HCT116 (cell line): ENCODE data around the gene TNFAIP8. TPM values are rescaled to one million over a fixed set of nuclear protein-coding genes. Genes with fewer than 3 reads are reported as not detected.
"Not testable (repeated sequence)": the region's sequence is repeated elsewhere in the genome, so short reads cannot be mapped to it uniquely, and the experiment has no call there.

ENCODE experiments used
- ATAC-seq: fragments of 200-7000 bp; cut with Tn5 transposase; 2 replicates; pipeline ENCODE4 v1.9.1; 2020; ENCODE audit warnings: mild to moderate bottlenecking, moderate library complexity
- BruUV-seq: library from RNA; stranded (reverse); fragments of 400-500 nt; replicated peaks from 2 replicates; lab custom pipeline; 2021; lab: Mats Ljungman, UMichigan
- CTCF ChIA-PET: fragments of 300-600 bp; sonication (Branson Sonifier 250); formaldehyde crosslinking; loops from one replicate; lab custom pipeline; 2021; ENCODE audit warnings: antibody characterized with exemption; lab: Charles Lee
- POLR2A ChIA-PET: fragments of 300-600, 350-600 bp; sonication (Branson Sonifier 250); formaldehyde crosslinking; loops from one replicate; lab custom pipeline; 2021; ENCODE audit warnings: antibody characterized with exemption; lab: Charles Lee
- RAD21 ChIA-PET, 2 experiments: fragments of 300-600 bp; sonication (Branson Sonifier 250); formaldehyde crosslinking; loops; one replicate each; lab custom pipeline; 2023; ENCODE audit warnings: low total read pairs in 2 of 2; ENCODE audit not compliant: uncharacterized antibody in 2 of 2, unreplicated experiment in 2 of 2, low non-redundant PET in 1 of 2; lab: Charles Lee
- DNase-seq: peaks from one replicate; pipeline ENCODE4 v3.0.0-alpha.2; 2010; ENCODE audit warnings: low read depth, low spot score
- H2AFZ ChIP-seq: fragments of 200-600 bp; shearing (Covaris generic), sonication (generic); 2 replicates; pipeline ENCODE4 v1.6.1; 2017; ENCODE audit warnings: low read depth, mixed run types, mixed read lengths, antibody characterized with exemption, low read length; ENCODE audit not compliant: poor library complexity, severe bottlenecking
- H3K27ac ChIP-seq: 2 replicates; pipeline ENCODE4 v1.5.1; 2012; ENCODE audit warnings: low read depth, low read length
- H3K27me3 ChIP-seq: fragments of 200-600 bp; sonication (generic); 2 replicates; pipeline ENCODE4 v1.6.1; 2016; ENCODE audit warnings: mixed run types, low read length, mixed read lengths; ENCODE audit not compliant: insufficient read depth
- H3K36me3 ChIP-seq, 2 experiments: fragments of 200-500 bp in 1 of 2; fragments of 200-600 bp in 1 of 2; sonication (Bioruptor generic) in 1 of 2; sonication (generic) in 1 of 2; 2 replicates each; pipeline versions ENCODE4 v1.5.1 to v1.6.1; 2014 to 2016; ENCODE audit warnings: low read length in 2 of 2, inconsistent platforms in 1 of 2, mixed read lengths in 1 of 2, mixed run types in 1 of 2; ENCODE audit not compliant: insufficient read depth in 2 of 2, control insufficient read depth in 1 of 2
- H3K4me1 ChIP-seq, 2 experiments: fragments of 200-600 bp in 1 of 2; sonication (generic) in 1 of 2; 2 replicates each; pipeline versions ENCODE4 v1.5.1 to v1.6.1; 2012 to 2017; ENCODE audit warnings: low read length in 2 of 2, inconsistent platforms in 1 of 2, mild to moderate bottlenecking in 1 of 2, mixed read lengths in 1 of 2, mixed run types in 1 of 2, moderate library complexity in 1 of 2; ENCODE audit not compliant: insufficient read depth in 2 of 2, control insufficient read depth in 1 of 2
- H3K4me2 ChIP-seq: fragments of 200-600 bp; sonication (generic); 2 replicates; pipeline ENCODE4 v1.6.1; 2017; ENCODE audit warnings: mixed run types, low read length, mixed read lengths
- H3K4me3 ChIP-seq, 2 experiments: fragments of 200-600 bp in 1 of 2; sonication (generic) in 1 of 2; replicated peaks in 1 of 2; 2 replicates each; pipeline ENCODE4 v1.5.1; 2011 to 2016; ENCODE audit warnings: low read length in 2 of 2, control low read depth in 1 of 2, low read depth in 1 of 2, mild to moderate bottlenecking in 1 of 2, mixed read lengths in 1 of 2, mixed run types in 1 of 2
- H3K79me2 ChIP-seq: fragments of 200-600 bp; sonication (generic); 2 replicates; pipeline ENCODE4 v1.6.1; 2017; ENCODE audit warnings: mild to moderate bottlenecking, mixed run types, low read length, moderate library complexity, mixed read lengths; ENCODE audit not compliant: insufficient read depth
- H3K9ac ChIP-seq: fragments of 200-600 bp; sonication (generic); 2 replicates; pipeline ENCODE4 v1.6.1; 2016; ENCODE audit warnings: low read length, mixed read lengths
- H3K9me2 ChIP-seq: fragments of 200-600 bp; sonication (generic), shearing (Covaris generic); 2 replicates; pipeline ENCODE4 v1.6.1; 2017; ENCODE audit warnings: mixed run types, mild to moderate bottlenecking, moderate library complexity; ENCODE audit not compliant: insufficient read depth
- H3K9me3 ChIP-seq, 2 experiments: fragments of 200-500 bp in 1 of 2; fragments of 200-600 bp in 1 of 2; sonication (Bioruptor generic) in 1 of 2; sonication (generic) in 1 of 2; 2 replicates each; pipeline ENCODE4 v1.6.1; 2014 to 2017; ENCODE audit warnings: low read length in 2 of 2, mixed read lengths in 2 of 2, inconsistent platforms in 1 of 2, low read depth in 1 of 2, mild to moderate bottlenecking in 1 of 2, mixed run types in 1 of 2, moderate library complexity in 1 of 2; ENCODE audit not compliant: control insufficient read depth in 1 of 2, insufficient read depth in 1 of 2
- H4K20me1 ChIP-seq: fragments of 200-600 bp; sonication (generic), shearing (Covaris generic); 2 replicates; pipeline ENCODE4 v1.6.1; 2017; ENCODE audit warnings: mixed run types, mild to moderate bottlenecking, moderate library complexity; ENCODE audit not compliant: insufficient read depth
- CEBPB ChIP-seq: IDR thresholded peaks from 2 replicates; pipeline ENCODE4 v1.6.1; 2012; ENCODE audit warnings: low read depth
- RAD21 ChIP-seq: IDR thresholded peaks from 2 replicates; pipeline ENCODE4 v1.6.1; 2012; ENCODE audit warnings: low read depth, mild to moderate bottlenecking
- ZFX ChIP-seq: fragments of 450-650 bp; IDR thresholded peaks from 2 replicates; pipeline ENCODE4 v1.6.1; 2017
- intact Hi-C: fragments of 100-400 bp; cut with micrococcal nuclease; formaldehyde crosslinking; loops from 2 replicates; pipeline ENCODE4 v1.10.0; 2022
- total RNA-seq: library from RNA; stranded (reverse); gene quantifications from one replicate; pipeline ENCODE4 v1.2.1, GENCODE V29; 2021; ENCODE audit not compliant: unreplicated experiment
- TF ChIP-seq, protein P1 (sequence below), 3 experiments: fragments of 200-600 bp in 1 of 3; sonication (generic) in 1 of 3; IDR thresholded peaks in 2 of 3; conservative IDR thresholded peaks in 1 of 3; 2 replicates each; pipeline ENCODE4 v1.5.1; 2012 to 2017; ENCODE audit warnings: low read depth in 2 of 3, low read length in 2 of 3, antibody characterized with exemption in 1 of 3, borderline replicate concordance in 1 of 3, control low read depth in 1 of 3, mild to moderate bottlenecking in 1 of 3, mixed read lengths in 1 of 3, mixed run types in 1 of 3, moderate library complexity in 1 of 3; ENCODE audit not compliant: insufficient read depth in 1 of 3

TNFAIP8 gene
- total RNA-seq, 1 experiment from 2014 or later, result 18.4 TPM

DNA sequence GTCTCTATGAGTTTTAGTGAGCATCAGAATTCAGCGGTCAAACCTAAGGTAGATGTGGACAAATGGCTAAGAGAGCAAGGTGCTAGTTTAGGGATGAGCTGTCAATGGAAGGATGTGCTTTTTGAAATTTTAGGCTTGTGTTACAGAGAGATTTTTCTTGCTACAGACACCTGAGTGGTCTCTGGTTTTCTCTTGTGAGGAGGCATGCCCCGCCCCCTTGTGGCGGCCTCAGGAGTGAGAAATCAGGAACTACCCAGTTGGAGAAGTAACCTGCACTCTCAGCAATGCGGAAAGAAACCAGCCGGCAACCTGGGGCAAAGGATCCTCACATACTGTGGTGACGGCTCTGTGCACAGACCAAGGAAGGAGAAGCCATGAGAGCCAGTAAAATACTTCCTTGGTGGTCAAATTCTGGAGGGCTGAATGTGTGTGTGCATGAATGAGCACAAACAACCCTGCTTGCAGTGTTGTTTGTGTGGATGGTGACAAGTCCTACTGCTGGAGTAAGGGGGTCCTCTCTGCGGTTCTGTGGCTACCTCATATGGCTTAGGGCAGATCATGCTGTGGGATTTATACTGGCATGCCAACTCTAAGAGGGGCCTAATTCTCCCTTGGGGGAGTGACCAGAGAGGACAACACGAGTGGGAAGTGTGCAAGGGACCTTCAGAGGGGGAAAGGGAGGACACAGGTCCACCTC lies 79.8 kb downstream of the TNFAIP8 start:
- Histone ChIP-seq H3K9ac (no peak overlapping the region), H4K20me1 (no peaks in the 10 kb centered on the region), H3K79me2 (no peaks in the 10 kb centered on the region), H3K36me3 (no peaks in the 10 kb centered on the region), H3K4me2 (no peak overlapping the region), H3K9me3 (no peaks in the 10 kb centered on the region), H2AFZ (no peak overlapping the region), H3K9me2 (no peaks in the 10 kb centered on the region), H3K27me3 (no peaks in the 10 kb centered on the region), H3K4me3 (no peak overlapping the region), H3K27ac (no peak overlapping the region), H3K4me1 (no peaks in the 10 kb centered on the region)
- ChIA-PET POLR2A (no interaction called here), CTCF (no interaction called here), RAD21 (no interaction called here)
- TF ChIP-seq, protein P1, sequence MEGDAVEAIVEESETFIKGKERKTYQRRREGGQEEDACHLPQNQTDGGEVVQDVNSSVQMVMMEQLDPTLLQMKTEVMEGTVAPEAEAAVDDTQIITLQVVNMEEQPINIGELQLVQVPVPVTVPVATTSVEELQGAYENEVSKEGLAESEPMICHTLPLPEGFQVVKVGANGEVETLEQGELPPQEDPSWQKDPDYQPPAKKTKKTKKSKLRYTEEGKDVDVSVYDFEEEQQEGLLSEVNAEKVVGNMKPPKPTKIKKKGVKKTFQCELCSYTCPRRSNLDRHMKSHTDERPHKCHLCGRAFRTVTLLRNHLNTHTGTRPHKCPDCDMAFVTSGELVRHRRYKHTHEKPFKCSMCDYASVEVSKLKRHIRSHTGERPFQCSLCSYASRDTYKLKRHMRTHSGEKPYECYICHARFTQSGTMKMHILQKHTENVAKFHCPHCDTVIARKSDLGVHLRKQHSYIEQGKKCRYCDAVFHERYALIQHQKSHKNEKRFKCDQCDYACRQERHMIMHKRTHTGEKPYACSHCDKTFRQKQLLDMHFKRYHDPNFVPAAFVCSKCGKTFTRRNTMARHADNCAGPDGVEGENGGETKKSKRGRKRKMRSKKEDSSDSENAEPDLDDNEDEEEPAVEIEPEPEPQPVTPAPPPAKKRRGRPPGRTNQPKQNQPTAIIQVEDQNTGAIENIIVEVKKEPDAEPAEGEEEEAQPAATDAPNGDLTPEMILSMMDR (IDR thresholded peaks at IDR 0.05 in 2 of 3, conservative IDR thresholded peaks at IDR 0.05 in 1 of 3; ENCODE audit: borderline replicate concordance in 1 of 3, insufficient read depth in 1 of 3, low read depth in 2 of 3, low read length in 2 of 3), result peak; percentile 25 to 65 (median 64); a peak in 4 of 6 replicates
- TF ChIP-seq CEBPB (no peak), RAD21 (peak; percentile 60), ZFX (no peak)
- no TSS peak for BruUV-seq
- intact Hi-C loops, result no loop called here
- DNase-seq (no peak), ATAC-seq (peak; percentile 66)

DNA sequence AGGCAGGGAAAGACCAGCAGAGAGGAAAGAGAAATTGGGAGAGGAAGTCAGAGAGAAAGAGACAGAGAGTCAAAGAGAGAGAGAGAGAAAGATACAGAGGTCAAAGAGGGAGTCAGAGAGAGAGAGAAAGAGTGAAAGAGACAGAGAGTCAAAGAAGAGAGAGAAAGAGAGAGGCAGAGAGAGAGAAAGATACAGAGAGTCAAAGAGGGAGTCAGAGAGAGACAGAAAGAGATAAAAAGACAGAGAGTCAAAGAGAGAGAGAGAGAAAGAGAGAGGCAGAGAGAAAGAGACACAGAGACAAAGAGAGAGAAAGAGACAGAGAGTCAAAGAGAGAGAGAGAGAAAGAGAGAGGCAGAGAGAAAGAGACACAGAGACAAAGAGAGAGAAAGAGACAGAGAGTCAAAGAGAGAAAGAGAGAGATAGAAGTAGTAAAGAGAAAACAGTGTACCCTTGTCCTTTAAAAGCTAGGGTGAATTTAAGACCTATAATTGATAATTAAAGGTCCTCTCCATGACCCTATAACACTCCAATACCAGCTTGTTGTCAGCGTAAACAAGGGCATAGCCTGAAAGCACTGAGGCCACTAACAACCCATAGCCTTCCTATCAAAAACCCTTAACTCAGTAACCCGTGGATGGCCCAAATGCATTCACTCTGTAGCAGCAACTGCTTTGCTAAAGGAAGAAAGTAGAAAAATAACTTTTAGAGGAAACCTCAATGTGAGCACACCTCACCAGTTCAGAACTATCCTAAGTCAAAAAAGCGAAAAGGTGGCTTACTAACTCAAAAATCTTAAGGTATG lies 82.2 kb downstream of the TNFAIP8 start:
- H3K9me3 ChIP-seq, BruUV-seq, H3K27me3 ChIP-seq, RAD21 ChIA-PET, intact Hi-C loops, CTCF ChIA-PET, H3K36me3 ChIP-seq, H3K27ac ChIP-seq, H3K4me3 ChIP-seq, H3K9me2 ChIP-seq, H2AFZ ChIP-seq, H3K4me2 ChIP-seq, H4K20me1 ChIP-seq, ATAC-seq, H3K79me2 ChIP-seq, H3K4me1 ChIP-seq, POLR2A ChIA-PET, H3K9ac ChIP-seq, DNase-seq: not testable (repeated sequence)

DNA sequence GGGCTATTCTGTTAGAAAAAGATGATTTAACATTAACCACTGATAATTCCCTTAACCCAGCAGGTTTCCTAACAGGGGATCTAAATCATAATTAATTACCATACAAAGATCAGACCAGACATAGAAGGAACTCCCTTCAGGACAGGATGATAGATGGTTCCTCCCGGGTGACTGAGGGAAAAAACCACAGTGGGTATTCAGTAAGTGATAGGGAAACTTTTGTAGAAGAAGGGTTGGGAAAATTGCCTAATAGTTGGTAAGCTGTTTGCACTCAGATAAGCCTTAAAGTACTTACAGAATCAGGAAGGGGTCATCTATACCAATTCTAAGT lies 82.7 kb downstream of the TNFAIP8 start:
- CTCF ChIA-PET, H3K36me3 ChIP-seq, intact Hi-C loops, DNase-seq, H3K79me2 ChIP-seq, H2AFZ ChIP-seq, H3K9ac ChIP-seq, POLR2A ChIA-PET, BruUV-seq, ATAC-seq, H4K20me1 ChIP-seq, H3K27me3 ChIP-seq, H3K4me3 ChIP-seq, H3K4me1 ChIP-seq, H3K9me2 ChIP-seq, RAD21 ChIA-PET, H3K27ac ChIP-seq, H3K4me2 ChIP-seq, H3K9me3 ChIP-seq: not testable (repeated sequence)
